ENCODE results near the gene ZNF335. TPM values are rescaled to one million over a fixed set of nuclear protein-coding genes. Genes with fewer than 3 reads are reported as not detected.

ZNF335 gene
- total and polyA plus RNA-seq, 2 of the 13 experiments (the other 11 are each of a cell fraction or from before 2014, with no cell fraction given): 9.7 to 13.7 TPM

DNA sequence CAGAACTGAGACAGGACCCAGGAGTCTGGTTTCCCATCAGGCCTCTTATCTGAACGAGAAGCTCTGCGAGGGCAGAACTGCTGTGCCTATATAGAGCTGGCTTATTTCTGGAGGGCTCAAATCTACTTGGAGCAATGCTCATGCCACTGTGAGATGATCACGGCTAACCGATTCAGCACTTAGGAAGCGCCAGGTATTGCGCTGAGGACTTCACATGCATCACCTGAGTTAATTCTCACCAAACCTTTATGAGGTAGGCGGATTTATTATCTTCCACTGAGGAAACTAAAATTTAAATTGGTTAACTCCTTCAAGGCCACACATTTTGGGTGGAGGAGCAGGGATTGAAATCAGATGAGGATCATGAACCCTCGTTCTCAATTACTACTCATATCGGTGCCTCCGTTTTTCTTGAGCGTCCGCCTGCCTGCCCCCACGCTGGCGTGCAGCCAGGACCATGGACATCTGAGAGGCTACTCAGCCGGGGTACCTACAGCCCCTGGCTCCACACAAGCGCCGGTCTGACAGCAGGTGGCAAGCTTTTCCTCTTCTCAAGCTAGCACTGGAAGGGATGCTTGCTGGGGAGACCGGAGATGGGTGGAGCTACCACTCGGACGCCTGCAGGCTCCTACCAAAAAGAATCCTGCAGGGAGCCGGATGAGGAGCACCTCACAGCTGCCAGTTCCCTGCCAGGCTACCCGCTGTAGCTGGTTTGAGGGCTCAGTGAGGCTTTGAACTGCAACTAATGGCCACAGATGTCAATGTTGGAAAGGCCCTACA is 38.5 kb downstream of the ZNF335 start (continued):
- TF ChIP-seq, protein P1, sequence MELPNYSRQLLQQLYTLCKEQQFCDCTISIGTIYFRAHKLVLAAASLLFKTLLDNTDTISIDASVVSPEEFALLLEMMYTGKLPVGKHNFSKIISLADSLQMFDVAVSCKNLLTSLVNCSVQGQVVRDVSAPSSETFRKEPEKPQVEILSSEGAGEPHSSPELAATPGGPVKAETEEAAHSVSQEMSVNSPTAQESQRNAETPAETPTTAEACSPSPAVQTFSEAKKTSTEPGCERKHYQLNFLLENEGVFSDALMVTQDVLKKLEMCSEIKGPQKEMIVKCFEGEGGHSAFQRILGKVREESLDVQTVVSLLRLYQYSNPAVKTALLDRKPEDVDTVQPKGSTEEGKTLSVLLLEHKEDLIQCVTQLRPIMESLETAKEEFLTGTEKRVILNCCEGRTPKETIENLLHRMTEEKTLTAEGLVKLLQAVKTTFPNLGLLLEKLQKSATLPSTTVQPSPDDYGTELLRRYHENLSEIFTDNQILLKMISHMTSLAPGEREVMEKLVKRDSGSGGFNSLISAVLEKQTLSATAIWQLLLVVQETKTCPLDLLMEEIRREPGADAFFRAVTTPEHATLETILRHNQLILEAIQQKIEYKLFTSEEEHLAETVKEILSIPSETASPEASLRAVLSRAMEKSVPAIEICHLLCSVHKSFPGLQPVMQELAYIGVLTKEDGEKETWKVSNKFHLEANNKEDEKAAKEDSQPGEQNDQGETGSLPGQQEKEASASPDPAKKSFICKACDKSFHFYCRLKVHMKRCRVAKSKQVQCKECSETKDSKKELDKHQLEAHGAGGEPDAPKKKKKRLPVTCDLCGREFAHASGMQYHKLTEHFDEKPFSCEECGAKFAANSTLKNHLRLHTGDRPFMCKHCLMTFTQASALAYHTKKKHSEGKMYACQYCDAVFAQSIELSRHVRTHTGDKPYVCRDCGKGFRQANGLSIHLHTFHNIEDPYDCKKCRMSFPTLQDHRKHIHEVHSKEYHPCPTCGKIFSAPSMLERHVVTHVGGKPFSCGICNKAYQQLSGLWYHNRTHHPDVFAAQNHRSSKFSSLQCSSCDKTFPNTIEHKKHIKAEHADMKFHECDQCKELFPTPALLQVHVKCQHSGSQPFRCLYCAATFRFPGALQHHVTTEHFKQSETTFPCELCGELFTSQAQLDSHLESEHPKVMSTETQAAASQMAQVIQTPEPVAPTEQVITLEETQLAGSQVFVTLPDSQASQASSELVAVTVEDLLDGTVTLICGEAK (IDR thresholded peaks at IDR 0.05): no peak
- TF ChIP-seq, protein P1 (CRISPR knock-in tag; IDR thresholded peaks at IDR 0.05): no peak; the same call in 1 of the 2 replicates
- TF ChIP-seq, protein P2, sequence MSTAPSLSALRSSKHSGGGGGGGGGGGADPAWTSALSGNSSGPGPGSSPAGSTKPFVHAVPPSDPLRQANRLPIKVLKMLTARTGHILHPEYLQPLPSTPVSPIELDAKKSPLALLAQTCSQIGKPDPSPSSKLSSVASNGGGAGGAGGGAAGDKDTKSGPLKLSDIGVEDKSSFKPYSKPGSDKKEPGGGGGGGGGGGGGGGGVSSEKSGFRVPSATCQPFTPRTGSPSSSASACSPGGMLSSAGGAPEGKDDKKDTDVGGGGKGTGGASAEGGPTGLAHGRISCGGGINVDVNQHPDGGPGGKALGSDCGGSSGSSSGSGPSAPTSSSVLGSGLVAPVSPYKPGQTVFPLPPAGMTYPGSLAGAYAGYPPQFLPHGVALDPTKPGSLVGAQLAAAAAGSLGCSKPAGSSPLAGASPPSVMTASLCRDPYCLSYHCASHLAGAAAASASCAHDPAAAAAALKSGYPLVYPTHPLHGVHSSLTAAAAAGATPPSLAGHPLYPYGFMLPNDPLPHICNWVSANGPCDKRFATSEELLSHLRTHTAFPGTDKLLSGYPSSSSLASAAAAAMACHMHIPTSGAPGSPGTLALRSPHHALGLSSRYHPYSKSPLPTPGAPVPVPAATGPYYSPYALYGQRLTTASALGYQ (CRISPR knock-in tag; IDR thresholded peaks at IDR 0.05): no peak
- TF ChIP-seq KLF9 (CRISPR knock-in tag; IDR thresholded peaks at IDR 0.05; ENCODE audit: low read depth) (peak; percentile 55; the same call in 1 of the 2 replicates), SSRP1 (CRISPR knock-in tag; IDR thresholded peaks at IDR 0.05) (peak; percentile 71; the same call in 1 of the 2 replicates), ELF1 (CRISPR knock-in tag; IDR thresholded peaks at IDR 0.05) (no peak), SMYD3 (CRISPR knock-in tag; IDR thresholded peaks at IDR 0.05) (no peak; the same call in 1 of the 2 replicates), ZFP90 (CRISPR knock-in tag; IDR thresholded peaks at IDR 0.05; ENCODE audit: borderline replicate concordance) (peak; percentile 65), ZFY (CRISPR knock-in tag; IDR thresholded peaks at IDR 0.05) (no peak), ZNF839 (CRISPR knock-in tag; IDR thresholded peaks at IDR 0.05; ENCODE audit: borderline replicate concordance) (peak; percentile 57; the same call in 1 of the 2 replicates), ZNF570 (CRISPR knock-in tag; IDR thresholded peaks at IDR 0.05; ENCODE audit: borderline replicate concordance) (no peak), MED13 (CRISPR knock-in tag; IDR thresholded peaks at IDR 0.05) (no peak), ISX (CRISPR knock-in tag; conservative IDR thresholded peaks at IDR 0.05) (no peak), SIN3B (IDR thresholded peaks at IDR 0.05; ENCODE audit: low read length) (no peak), TARDBP (CRISPR knock-in tag; IDR thresholded peaks at IDR 0.05) (peak; percentile 78)
- TF ChIP-seq, protein P3, sequence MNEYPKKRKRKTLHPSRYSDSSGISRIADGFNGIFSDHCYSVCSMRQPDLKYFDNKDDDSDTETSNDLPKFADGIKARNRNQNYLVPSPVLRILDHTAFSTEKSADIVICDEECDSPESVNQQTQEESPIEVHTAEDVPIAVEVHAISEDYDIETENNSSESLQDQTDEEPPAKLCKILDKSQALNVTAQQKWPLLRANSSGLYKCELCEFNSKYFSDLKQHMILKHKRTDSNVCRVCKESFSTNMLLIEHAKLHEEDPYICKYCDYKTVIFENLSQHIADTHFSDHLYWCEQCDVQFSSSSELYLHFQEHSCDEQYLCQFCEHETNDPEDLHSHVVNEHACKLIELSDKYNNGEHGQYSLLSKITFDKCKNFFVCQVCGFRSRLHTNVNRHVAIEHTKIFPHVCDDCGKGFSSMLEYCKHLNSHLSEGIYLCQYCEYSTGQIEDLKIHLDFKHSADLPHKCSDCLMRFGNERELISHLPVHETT (CRISPR knock-in tag; conservative IDR thresholded peaks at IDR 0.05): peak; percentile 25; the same call in 1 of the 2 replicates
- TF ChIP-seq, protein P4, sequence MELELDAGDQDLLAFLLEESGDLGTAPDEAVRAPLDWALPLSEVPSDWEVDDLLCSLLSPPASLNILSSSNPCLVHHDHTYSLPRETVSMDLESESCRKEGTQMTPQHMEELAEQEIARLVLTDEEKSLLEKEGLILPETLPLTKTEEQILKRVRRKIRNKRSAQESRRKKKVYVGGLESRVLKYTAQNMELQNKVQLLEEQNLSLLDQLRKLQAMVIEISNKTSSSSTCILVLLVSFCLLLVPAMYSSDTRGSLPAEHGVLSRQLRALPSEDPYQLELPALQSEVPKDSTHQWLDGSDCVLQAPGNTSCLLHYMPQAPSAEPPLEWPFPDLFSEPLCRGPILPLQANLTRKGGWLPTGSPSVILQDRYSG (CRISPR knock-in tag; IDR thresholded peaks at IDR 0.05): 0 out of 2 replicates have a peak, but pooled peaks have one; percentile 71

Measured in HepG2 (cell line).